Measurements from ENCODE around the gene TAX1BP3. TPM values are rescaled to one million over a fixed set of nuclear protein-coding genes. Genes with fewer than 3 reads are reported as not detected.

The TAX1BP3 gene
- total RNA-seq, 1 experiment from 2014 or later = 50.0 TPM

- ChIA-PET RAD21 (ENCODE audit: low non-redundant PET in 1 of 2, low total read pairs in 2 of 2, uncharacterized antibody in 2 of 2, unreplicated experiment in 2 of 2) (no interaction called here), POLR2A (no interaction called here), CTCF (no interaction called here)
- DNase-seq (ENCODE audit: low read depth, low spot score) (no peak), ATAC-seq (no peak)
- Histone ChIP-seq H3K27me3 (ENCODE audit: insufficient read depth, low read length) (no peaks in the 10 kb centered on the region), H3K79me2 (ENCODE audit: insufficient read depth, low read length) (no peaks in the 10 kb centered on the region), H3K4me2 (ENCODE audit: low read length) (no peak overlapping the region), H3K4me1 (ENCODE audit: control insufficient read depth in 1 of 2, insufficient read depth in 2 of 2, low read length in 2 of 2) (no peaks in the 10 kb centered on the region), H3K27ac (ENCODE audit: low read depth, low read length) (no peak overlapping the region), H3K9me2 (ENCODE audit: insufficient read depth) (no peaks in the 10 kb centered on the region), H3K9ac (ENCODE audit: low read length) (no peak overlapping the region), H2AFZ (ENCODE audit: low read depth, low read length, poor library complexity, severe bottlenecking) (no peak overlapping the region), H4K20me1 (ENCODE audit: insufficient read depth) (no peaks in the 10 kb centered on the region), H3K36me3 (ENCODE audit: control insufficient read depth in 1 of 2, insufficient read depth in 2 of 2, low read length in 2 of 2) (peaks cover 31 to 43% of the 10 kb centered on the region in 2 experiments), H3K9me3 (ENCODE audit: control insufficient read depth in 1 of 2, insufficient read depth in 1 of 2, low read depth in 1 of 2, low read length in 2 of 2) (no peaks in the 10 kb centered on the region), H3K4me3 (replicated peaks in 1 of 2; ENCODE audit: low read depth in 1 of 2, low read length in 2 of 2) (no peak overlapping the region)
- TF ChIP-seq CEBPB (IDR thresholded peaks at IDR 0.05; ENCODE audit: low read depth) = no peak
- no peak for TF ChIP-seq POLR2AphosphoS5 (IDR thresholded peaks at IDR 0.05; ENCODE audit: low read depth, low read length)
- no TSS peak for BruUV-seq (replicated peaks)
- intact Hi-C loops (cut with micrococcal nuclease) = no loop called here
Measured at GRCh38 chr17:3615160-3615870, 53.1 kb downstream of the TAX1BP3 start.

- H3K4me2 ChIP-seq (ENCODE audit: low read length) = no peak overlapping the region
- ATAC-seq (no peak), DNase-seq (ENCODE audit: low read depth, low spot score) (no peak)
- no peaks in the 10 kb centered on the region for H3K9me3 ChIP-seq (ENCODE audit: control insufficient read depth in 1 of 2, insufficient read depth in 1 of 2, low read depth in 1 of 2, low read length in 2 of 2)
- RAD21 ChIA-PET (ENCODE audit: low non-redundant PET in 1 of 2, low total read pairs in 2 of 2, uncharacterized antibody in 2 of 2, unreplicated experiment in 2 of 2) = no interaction called here
- TF ChIP-seq POLR2A (IDR thresholded peaks at IDR 0.05; ENCODE audit: borderline replicate concordance, extremely low read depth, insufficient read depth, insufficient read length) = no peak
- no peak for TF ChIP-seq MAX (IDR thresholded peaks at IDR 0.05)
- TF ChIP-seq CEBPB (IDR thresholded peaks at IDR 0.05; ENCODE audit: low read depth) = no peak
- TF ChIP-seq ZFX (IDR thresholded peaks at IDR 0.05) = no peak
- no peak for TF ChIP-seq SP1 (IDR thresholded peaks at IDR 0.05; ENCODE audit: low read depth)
- TF ChIP-seq CBX3 (IDR thresholded peaks at IDR 0.05; ENCODE audit: low read depth) = no peak
- no peak for TF ChIP-seq EZH2phosphoT487 (IDR thresholded peaks at IDR 0.05; ENCODE audit: borderline replicate concordance)
- no peak for TF ChIP-seq SRF (IDR thresholded peaks at IDR 0.05; ENCODE audit: low read depth)
- TF ChIP-seq EGR1 (IDR thresholded peaks at IDR 0.05; ENCODE audit: low read depth) = no peak
- no peak for TF ChIP-seq ELF1 (IDR thresholded peaks at IDR 0.05; ENCODE audit: borderline replicate concordance, low read depth)
- no peak for TF ChIP-seq ZBTB33 (IDR thresholded peaks at IDR 0.05; ENCODE audit: extremely low read depth, insufficient replicate concordance, low read length)
- TF ChIP-seq POLR2AphosphoS5 (IDR thresholded peaks at IDR 0.05; ENCODE audit: low read depth, low read length) = no peak
- no peak overlapping the region for H3K9ac ChIP-seq (ENCODE audit: low read length)
- no TSS peak for BruUV-seq (replicated peaks)
- H3K36me3 ChIP-seq (ENCODE audit: control insufficient read depth in 1 of 2, insufficient read depth in 2 of 2, low read length in 2 of 2) = peaks cover 38 to 46% of the 10 kb centered on the region in 2 experiments
- no peak overlapping the region for H3K4me3 ChIP-seq (replicated peaks in 1 of 2; ENCODE audit: low read depth in 1 of 2, low read length in 2 of 2)
- H3K27me3 ChIP-seq (ENCODE audit: insufficient read depth, low read length) = no peaks in the 10 kb centered on the region
- CTCF ChIA-PET = interaction anchor here (1.4 kb wide), 1 partner anchor 10 kb away, joined by 5 read pairs; no protein-coding TSS in a partner anchor
- H3K4me1 ChIP-seq (ENCODE audit: control insufficient read depth in 1 of 2, insufficient read depth in 2 of 2, low read length in 2 of 2) = no peaks in the 10 kb centered on the region
- no peak overlapping the region for H3K27ac ChIP-seq (ENCODE audit: low read depth, low read length)
- POLR2A ChIA-PET = no interaction called here
- intact Hi-C loops (cut with micrococcal nuclease) = no loop called here
- H2AFZ ChIP-seq (ENCODE audit: low read depth, low read length, poor library complexity, severe bottlenecking) = no peak overlapping the region
- no peaks in the 10 kb centered on the region for H3K9me2 ChIP-seq (ENCODE audit: insufficient read depth)
- no peaks in the 10 kb centered on the region for H4K20me1 ChIP-seq (ENCODE audit: insufficient read depth)
- H3K79me2 ChIP-seq (ENCODE audit: insufficient read depth, low read length) = no peaks in the 10 kb centered on the region
Measured at GRCh38 chr17:3613124-3613523, 55.3 kb downstream of the TAX1BP3 start.
